Keratinocyte (primary cell): Measurements from ENCODE around the gene ADAMTS17.

ENCODE experiments used
- CTCF ChIP-seq, 3 experiments: IDR thresholded peaks in 1 of 3; conservative IDR thresholded peaks in 1 of 3; optimal IDR thresholded peaks in 1 of 3; 2 replicates in 2 of 3; 3 replicates in 1 of 3; pipeline versions ENCODE3 to v1.5.1; 2011; ENCODE audit warnings: low read length in 3 of 3, mild to moderate bottlenecking in 3 of 3, moderate library complexity in 2 of 3, control low read depth in 1 of 3, inconsistent platforms in 1 of 3; ENCODE audit not compliant: insufficient read depth in 2 of 3; ENCODE audit errors: extremely low read depth in 1 of 3
- EZH2 ChIP-seq: IDR thresholded peaks from one replicate; pipeline ENCODE4 v1.6.1; 2012; ENCODE audit warnings: inconsistent platforms, mild to moderate bottlenecking, low read length, moderate library complexity

- no peak for TF ChIP-seq CTCF (optimal IDR thresholded peaks at IDR 0.05 in 1 of 3, IDR thresholded peaks at IDR 0.05 in 1 of 3, conservative IDR thresholded peaks at IDR 0.05 in 1 of 3; ENCODE audit: extremely low read depth in 1 of 3, insufficient read depth in 2 of 3, low read length in 3 of 3)
- no peak for TF ChIP-seq EZH2
Observed at GRCh38 chr15:100226107-100226506, 115.7 kb downstream of the ADAMTS17 start.
